Measurements from ENCODE around the gene OMA1. TPM values are rescaled to one million over a fixed set of nuclear protein-coding genes. Genes with fewer than 3 reads are reported as not detected.

The OMA1 gene
- total RNA-seq, 4 donors from 2014 or later: 17.9 to 31.5 (median 27.8) TPM

DNA sequence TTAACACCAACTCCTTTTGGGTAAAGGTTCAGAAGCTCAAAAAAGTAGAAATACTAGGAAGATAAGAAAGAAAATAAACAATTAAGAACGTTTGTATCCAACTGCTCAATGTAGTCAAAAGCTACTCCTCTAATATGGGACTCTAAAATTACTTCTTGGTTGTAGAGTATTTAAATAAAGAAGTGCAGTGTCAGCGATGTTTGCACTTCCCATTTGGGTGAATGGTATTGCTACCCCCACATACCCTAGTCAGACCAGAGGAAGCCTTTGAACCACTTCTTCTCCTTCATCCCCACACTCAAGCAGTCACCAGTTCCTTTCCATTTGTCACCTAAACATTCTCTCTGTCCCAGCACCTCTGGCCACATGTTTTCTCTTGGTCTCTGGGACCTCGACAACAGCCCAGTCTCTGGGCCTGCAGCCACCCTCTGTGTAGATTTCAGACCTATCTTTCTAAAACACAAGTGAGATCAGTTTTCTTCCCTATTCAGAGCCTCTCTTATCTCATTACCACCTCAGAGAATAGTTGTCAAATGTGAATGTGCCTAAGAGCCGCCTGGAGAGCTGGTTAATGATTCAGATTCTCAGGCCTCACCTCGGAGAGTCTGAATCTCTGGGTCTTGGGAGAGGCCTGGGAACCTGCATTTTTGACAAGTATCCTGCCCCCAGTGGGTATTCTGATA, 109.8 kb downstream of the OMA1 start:
- 90% methylated on average over 5 of the region's 5 CpGs for WGBS
- peaks cover 3% of the 10 kb centered on the region for H3K4me1 ChIP-seq
- no peaks in the 10 kb centered on the region for H3K36me3 ChIP-seq
- H3K9me3 ChIP-seq: no peaks in the 10 kb centered on the region
- no peak overlapping the region for H3K4me3 ChIP-seq
- TF ChIP-seq EP300 (IDR thresholded peaks at IDR 0.05): no peak
- no peak for TF ChIP-seq POLR2A (IDR thresholded peaks at IDR 0.05)
- TF ChIP-seq CTCF (IDR thresholded peaks at IDR 0.05): no peak
- no peak for TF ChIP-seq POLR2AphosphoS5 (IDR thresholded peaks at IDR 0.05)
- no peak for DNase-seq (ENCODE audit: low spot score in 2 of 2)
- no peak overlapping the region for H3K27ac ChIP-seq
- H3K27me3 ChIP-seq: no peaks in the 10 kb centered on the region

- H3K9me3 ChIP-seq: no peaks in the 10 kb centered on the region
- H3K27ac ChIP-seq: no peak overlapping the region
- H3K4me1 ChIP-seq: peaks cover 3% of the 10 kb centered on the region
- no peak for DNase-seq (ENCODE audit: low spot score in 2 of 2)
- 75% methylated on average over 4 of the region's 4 CpGs for WGBS
- H3K27me3 ChIP-seq: no peaks in the 10 kb centered on the region
- H3K4me3 ChIP-seq: no peak overlapping the region
- H3K36me3 ChIP-seq: no peaks in the 10 kb centered on the region
- TF ChIP-seq CTCF (IDR thresholded peaks at IDR 0.05): no peak
- no peak for TF ChIP-seq POLR2AphosphoS5 (IDR thresholded peaks at IDR 0.05)
- TF ChIP-seq EP300 (IDR thresholded peaks at IDR 0.05): no peak
- no peak for TF ChIP-seq POLR2A (IDR thresholded peaks at IDR 0.05)
These were observed 111.2 kb downstream of the OMA1 start for GRCh38 chr1:58435376-58435775.

DNA sequence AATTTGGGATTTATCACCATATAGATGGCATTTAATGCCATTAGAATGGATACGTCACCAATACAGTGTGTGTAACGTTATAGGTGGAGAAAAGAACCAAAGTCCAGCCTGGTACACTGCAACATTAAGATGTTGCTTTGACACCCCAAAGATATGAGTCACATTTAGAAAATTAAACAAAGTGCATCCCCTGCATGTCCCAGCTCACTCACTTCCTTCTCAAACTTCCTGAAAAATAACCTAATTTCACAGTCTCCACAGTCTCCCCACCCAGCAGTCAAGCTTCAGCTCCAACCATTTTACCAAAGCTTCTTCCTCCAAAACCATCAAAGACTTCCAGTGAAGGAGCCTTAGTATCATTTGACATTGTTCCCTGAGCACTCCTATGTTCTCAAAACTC, 111.9 kb downstream of the OMA1 start:
- 95% methylated on average over 2 of the region's 2 CpGs for whole genome bisulfite sequencing

DNA sequence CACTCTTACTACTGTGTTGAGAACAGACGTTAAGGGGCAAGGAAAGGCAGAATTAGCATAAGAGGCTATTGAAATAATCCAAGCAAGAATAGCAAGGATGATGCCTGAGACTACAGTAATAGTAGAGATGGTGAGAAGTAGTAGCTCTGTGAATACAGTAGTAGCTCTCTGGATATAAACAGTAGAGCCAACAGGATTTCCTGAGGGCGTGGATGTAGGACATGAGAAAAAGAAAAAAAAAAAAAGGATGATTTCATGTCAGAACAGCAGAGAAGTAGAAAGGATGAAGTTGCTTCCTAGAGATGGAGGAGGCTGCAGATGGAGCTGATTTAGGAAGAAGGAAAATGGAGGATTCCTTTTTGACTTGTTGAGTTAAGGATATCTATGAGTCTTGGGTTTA, 112.3 kb downstream of the OMA1 start:
- 70% methylated on average over 2 of the region's 2 CpGs for WGBS
- H3K4me1 ChIP-seq: peaks cover 3% of the 10 kb centered on the region
- no peak overlapping the region for H3K4me3 ChIP-seq
- H3K9me3 ChIP-seq: no peaks in the 10 kb centered on the region
- H3K27ac ChIP-seq: no peak overlapping the region
- H3K36me3 ChIP-seq: no peaks in the 10 kb centered on the region
- H3K27me3 ChIP-seq: no peaks in the 10 kb centered on the region
- DNase-seq (ENCODE audit: low spot score in 2 of 2): no peak
- TF ChIP-seq POLR2AphosphoS5 (IDR thresholded peaks at IDR 0.05) (no peak), CTCF (IDR thresholded peaks at IDR 0.05) (no peak), EP300 (IDR thresholded peaks at IDR 0.05) (no peak), POLR2A (IDR thresholded peaks at IDR 0.05) (no peak)

More for the DNA sequence above, 111.9 kb downstream of the OMA1 start:
- no peak overlapping the region for H3K27ac ChIP-seq
- no peaks in the 10 kb centered on the region for H3K27me3 ChIP-seq
- TF ChIP-seq POLR2A (IDR thresholded peaks at IDR 0.05) (no peak), CTCF (IDR thresholded peaks at IDR 0.05) (no peak), EP300 (IDR thresholded peaks at IDR 0.05) (no peak), POLR2AphosphoS5 (IDR thresholded peaks at IDR 0.05) (no peak)
- H3K4me1 ChIP-seq: peaks cover 3% of the 10 kb centered on the region
- H3K4me3 ChIP-seq: no peak overlapping the region
- no peak for DNase-seq (ENCODE audit: low spot score in 2 of 2)
- no peaks in the 10 kb centered on the region for H3K36me3 ChIP-seq
- no peaks in the 10 kb centered on the region for H3K9me3 ChIP-seq

- WGBS: 40% methylated on average over 10 of the region's 10 CpGs
These were observed 113.5 kb downstream of the OMA1 start for GRCh38 chr1:58432851-58433668.

More at GRCh38 chr1:58432851-58433668, 113.5 kb downstream of the OMA1 start:
- no peak for DNase-seq (ENCODE audit: low spot score in 2 of 2)
- H3K36me3 ChIP-seq: no peaks in the 10 kb centered on the region
- H3K27me3 ChIP-seq: no peaks in the 10 kb centered on the region
- H3K4me3 ChIP-seq: no peak overlapping the region
- TF ChIP-seq POLR2A (IDR thresholded peaks at IDR 0.05) (no peak), EP300 (IDR thresholded peaks at IDR 0.05) (no peak), CTCF (IDR thresholded peaks at IDR 0.05) (no peak), POLR2AphosphoS5 (IDR thresholded peaks at IDR 0.05) (no peak)
- H3K9me3 ChIP-seq: no peaks in the 10 kb centered on the region
- no peak overlapping the region for H3K27ac ChIP-seq
- H3K4me1 ChIP-seq: peaks cover 3% of the 10 kb centered on the region
